GM08714 (cell line): ENCODE data around the gene UNC119B.
A peak's percentile ranks its signal among the peaks of the same experiment; 100 is the strongest.
"Not testable (repeated sequence)": the region's sequence is repeated elsewhere in the genome, so short reads cannot be mapped to it uniquely, and the experiment has no call there.

Experiments used
- H3K4me3 ChIP-seq: fragments of 200-500 bp; sonication (Bioruptor generic); 2 replicates; pipeline ENCODE4 v1.5.1; 2014; ENCODE audit warnings: mild to moderate bottlenecking, low read length, inconsistent platforms
- ZNF274 ChIP-seq: IDR thresholded peaks from 2 replicates; pipeline ENCODE4 v1.6.1; 2012; ENCODE audit warnings: mild to moderate bottlenecking, low read depth, low read length

UNC119B gene

GRCh38 chr12:120710031-120710804 is at the start of gene UNC119B:
UNC119B (plus strand) TSS chr12:120710458; CDS start chr12:120710475, 17 bp downstream.
- TF ChIP-seq ZNF274: no peak
- H3K4me3 ChIP-seq: peak within 1 kb of the TSS; percentile 91

- TF ChIP-seq ZNF274: no peak
- H3K4me3 ChIP-seq: no peak overlapping the region
These were observed 48.8 kb upstream of the UNC119B start for GRCh38 chr12:120661432-120661831.

- no peak overlapping the region for H3K4me3 ChIP-seq
- TF ChIP-seq ZNF274: no peak
These were observed 47.4 kb upstream of the UNC119B start for GRCh38 chr12:120662879-120663278.

DNA sequence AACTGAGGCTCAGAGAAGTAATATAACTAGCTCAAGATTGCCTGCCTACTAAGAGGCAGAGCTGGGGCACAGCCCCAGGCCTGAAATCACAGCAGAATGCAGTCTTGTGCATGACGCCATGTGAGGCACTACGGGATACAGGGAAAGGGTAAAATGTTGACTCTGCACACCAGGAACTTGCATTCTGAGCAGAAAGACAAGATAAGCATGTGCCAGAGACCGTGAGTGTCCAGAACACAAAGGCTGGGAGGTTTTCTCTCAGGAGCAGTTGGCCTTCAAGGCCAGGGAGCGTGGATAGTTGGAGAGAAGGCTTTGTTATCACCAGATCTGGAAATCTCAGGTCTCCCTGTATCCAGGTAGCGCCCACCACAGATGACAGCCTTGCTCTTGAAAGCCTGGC is 46.5 kb upstream of the UNC119B start:
- H3K4me3 ChIP-seq: no peak overlapping the region

GRCh38 chr12:120666571-120667390 is 43.5 kb upstream of the UNC119B start:
- no peak for TF ChIP-seq ZNF274
- H3K4me3 ChIP-seq: no peak overlapping the region

More for the DNA sequence above, 46.5 kb upstream of the UNC119B start:
- TF ChIP-seq ZNF274: no peak

- no peak for TF ChIP-seq ZNF274
- no peak overlapping the region for H3K4me3 ChIP-seq
These were observed 42.0 kb upstream of the UNC119B start for GRCh38 chr12:120668091-120668867.

DNA sequence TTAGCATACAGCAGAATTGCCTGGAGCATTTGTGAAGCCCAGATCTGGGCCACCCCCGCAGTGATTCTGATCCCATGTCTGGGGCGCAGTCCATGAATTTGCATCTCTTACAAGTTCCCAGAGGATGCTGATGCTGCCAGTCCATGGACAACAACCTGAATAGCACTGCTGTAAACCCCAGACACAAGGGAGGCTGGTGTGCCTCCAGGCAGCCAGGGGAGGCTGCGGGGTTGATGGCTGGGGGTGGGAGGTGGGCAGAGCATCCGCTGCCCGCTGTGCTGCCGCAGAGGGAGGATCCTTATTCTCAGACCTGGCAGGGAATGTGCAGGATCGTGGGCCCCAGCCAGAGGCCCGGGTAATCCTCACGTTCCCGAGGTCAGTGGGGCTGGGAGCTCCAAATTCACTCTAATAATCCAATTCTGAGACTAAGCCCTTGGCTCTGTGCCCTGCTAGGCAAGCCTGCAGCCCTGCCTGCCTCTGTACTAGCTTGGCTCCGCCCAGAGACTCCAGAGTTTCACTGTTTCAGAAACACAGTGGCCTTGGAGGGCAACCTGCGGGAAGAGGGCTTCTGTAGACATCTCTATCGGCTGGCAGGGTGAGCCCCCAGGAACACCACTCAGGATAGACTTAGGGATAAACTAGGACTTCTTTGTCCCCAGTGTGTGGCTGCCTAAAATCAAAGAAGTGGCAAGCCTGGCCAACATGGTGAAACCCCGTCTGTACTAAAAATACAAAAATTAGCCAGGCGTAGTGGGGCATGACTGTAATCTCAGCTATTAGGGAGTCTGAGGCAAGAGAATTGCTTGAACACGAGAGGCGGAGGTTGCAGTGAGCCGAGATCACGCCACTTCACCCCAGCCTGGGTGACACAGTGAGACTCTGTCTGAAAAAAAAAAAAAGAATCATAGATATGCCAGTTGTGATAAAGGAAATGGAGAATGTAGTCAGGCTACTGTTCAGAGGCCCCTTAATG is 41.1 kb upstream of the UNC119B start:
- H3K4me3 ChIP-seq: peak overlapping the region; percentile 27; the same call in 1 of the 2 replicates
- TF ChIP-seq ZNF274: no peak

- not testable (repeated sequence) for H3K4me3 ChIP-seq
These were observed 40.0 kb upstream of the UNC119B start for GRCh38 chr12:120670237-120670636.

DNA sequence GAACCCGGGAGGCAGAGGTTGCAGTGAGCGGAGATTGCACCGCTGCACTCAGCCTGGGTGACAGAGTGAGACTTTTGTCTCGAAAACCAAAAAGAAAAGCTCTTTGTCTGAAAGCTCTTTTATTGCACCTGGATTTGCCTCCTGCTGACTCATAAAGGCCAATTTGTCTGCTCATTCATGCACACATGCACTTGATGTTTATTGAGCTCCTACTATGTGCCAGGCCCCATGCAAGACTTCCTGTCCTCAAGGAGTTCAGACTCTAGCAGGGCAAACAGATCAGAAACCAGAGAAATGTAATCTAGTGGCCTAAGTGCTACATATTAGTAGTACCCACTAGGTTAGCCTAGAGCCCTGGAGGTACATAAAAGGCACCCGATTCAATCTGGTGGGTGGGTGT is 39.6 kb upstream of the UNC119B start:
- no peak for TF ChIP-seq ZNF274
- H3K4me3 ChIP-seq: no peak overlapping the region

- no peak for TF ChIP-seq ZNF274
- H3K4me3 ChIP-seq: no peak overlapping the region
These were observed 36.1 kb upstream of the UNC119B start for GRCh38 chr12:120674097-120674636.

DNA sequence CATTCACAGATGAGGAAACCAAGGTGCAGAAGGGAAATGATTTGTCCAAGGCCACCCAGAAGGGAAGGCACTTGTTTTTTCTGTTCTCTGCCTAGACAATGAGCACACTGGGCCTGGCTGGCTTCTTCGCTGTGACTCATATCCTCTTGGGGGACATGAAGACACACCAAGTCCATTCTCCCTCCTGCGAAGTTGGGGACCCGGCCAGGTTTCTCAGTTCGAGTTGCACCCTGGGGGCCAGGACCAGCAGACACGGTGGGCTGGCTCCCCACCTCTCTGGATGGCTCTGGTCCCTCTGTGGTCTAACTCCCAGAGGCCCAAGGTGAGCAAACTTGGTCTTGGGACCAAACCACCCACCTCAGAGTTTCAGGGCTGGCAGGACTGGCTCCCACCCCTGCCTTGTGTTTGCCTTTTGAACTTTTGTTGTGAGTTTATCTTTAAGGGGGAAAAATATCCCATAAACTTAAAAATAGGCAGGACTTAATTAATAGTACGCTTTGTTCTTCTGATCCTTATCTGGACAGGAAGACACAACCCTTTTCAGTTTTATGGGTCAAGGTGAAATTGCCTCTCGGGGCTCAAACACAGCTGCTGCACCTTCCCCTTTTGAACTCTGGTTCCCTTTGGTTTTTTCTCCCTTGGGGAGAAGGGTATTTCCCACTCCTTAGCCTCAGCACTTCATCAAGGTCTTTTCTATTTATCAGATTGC is 32.3 kb upstream of the UNC119B start:
- no peak for TF ChIP-seq ZNF274
- H3K4me3 ChIP-seq: no peak overlapping the region

GRCh38 chr12:120678572-120678971 is 31.7 kb upstream of the UNC119B start:
- TF ChIP-seq ZNF274: no peak
- H3K4me3 ChIP-seq: no peak overlapping the region; the same call in 1 of the 2 replicates

DNA sequence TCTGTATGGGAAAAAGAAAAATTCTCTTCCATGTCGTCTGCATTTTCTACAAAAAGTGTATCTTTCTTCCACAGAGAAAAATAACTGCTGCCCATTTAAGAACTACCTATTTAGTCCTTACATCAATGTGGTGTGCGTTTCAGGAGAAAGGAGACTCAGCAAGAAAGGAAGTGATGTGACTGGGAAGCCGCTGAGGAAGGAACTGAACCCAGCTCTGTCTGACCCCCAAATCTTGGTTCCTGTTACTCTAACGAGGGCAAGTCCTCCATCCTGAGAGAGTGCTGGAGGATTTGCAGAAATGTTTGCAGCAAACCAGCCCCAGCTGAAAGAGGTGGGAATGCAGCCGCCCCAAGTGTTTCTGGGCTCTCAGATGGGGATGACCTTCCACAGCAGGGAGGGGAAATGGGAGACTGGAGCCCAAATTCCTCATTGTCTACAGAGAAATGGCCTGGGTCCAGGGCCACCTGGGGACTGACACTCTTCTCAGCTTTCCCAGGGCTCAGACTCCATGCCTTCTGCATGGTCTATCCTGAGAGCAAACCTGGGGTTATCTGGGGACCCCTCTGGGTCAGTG is 30.0 kb upstream of the UNC119B start:
- no peak overlapping the region for H3K4me3 ChIP-seq

More for the DNA sequence above, 30.0 kb upstream of the UNC119B start:
- no peak for TF ChIP-seq ZNF274
